ENCODE results near the gene TMEM203.

TMEM203 gene

GRCh38 chr9:137217276-137218211 is 12.1 kb upstream of the TMEM203 start:
- DNase-seq (ENCODE audit: low read depth) = no peak

- no peak for DNase-seq (ENCODE audit: low read depth)
These were observed 10.9 kb upstream of the TMEM203 start for GRCh38 chr9:137216188-137216965.

- DNase-seq (ENCODE audit: low read depth) = no peak
These were observed 9.9 kb upstream of the TMEM203 start for GRCh38 chr9:137215196-137215986.

GRCh38 chr9:137214620-137215019 is 9.2 kb upstream of the TMEM203 start:
- no peak for DNase-seq (ENCODE audit: low read depth)

GRCh38 chr9:137213160-137214060 is 8.0 kb upstream of the TMEM203 start:
- DNase-seq (ENCODE audit: low read depth) = no peak

- no peak for DNase-seq (ENCODE audit: low read depth)
These were observed 7.1 kb upstream of the TMEM203 start for GRCh38 chr9:137212520-137212919.

- DNase-seq (ENCODE audit: low read depth) = no peak
These were observed 6.1 kb upstream of the TMEM203 start for GRCh38 chr9:137211532-137211931.

- DNase-seq (ENCODE audit: low read depth) = no peak
These were observed 1.2 kb upstream of the TMEM203 start for GRCh38 chr9:137206602-137207001.

GRCh38 chr9:137204731-137205125 is 720 bp downstream of the TMEM203 start:
- DNase-seq (ENCODE audit: low read depth) = no peak

GRCh38 chr9:137202966-137203365 is 2.5 kb downstream of the TMEM203 start:
- DNase-seq (ENCODE audit: low read depth) = no peak

- DNase-seq (ENCODE audit: low read depth) = no peak
These were observed 4.1 kb downstream of the TMEM203 start for GRCh38 chr9:137201205-137201868.

GRCh38 chr9:137200311-137201204 is 4.9 kb downstream of the TMEM203 start, which contains the start of gene TPRN:
Gene TPRN, minus strand, starts transcription at chr9:137200741. Its CDS starts 30 bp downstream, at chr9:137200711.
- peak; percentile 98 for DNase-seq (ENCODE audit: low read depth)

GRCh38 chr9:137199411-137200121 is 5.9 kb downstream of the TMEM203 start:
- DNase-seq (ENCODE audit: low read depth) = no peak

- no peak for DNase-seq (ENCODE audit: low read depth)
These were observed 6.6 kb downstream of the TMEM203 start for GRCh38 chr9:137198902-137199283.

- no peak for DNase-seq (ENCODE audit: low read depth)
These were observed 7.2 kb downstream of the TMEM203 start for GRCh38 chr9:137198051-137198901.

- DNase-seq (ENCODE audit: low read depth) = no peak
These were observed 9.8 kb downstream of the TMEM203 start for GRCh38 chr9:137195525-137196220.

- no peak for DNase-seq (ENCODE audit: low read depth)
These were observed 10.5 kb downstream of the TMEM203 start for GRCh38 chr9:137194909-137195308.

Data from stimulated activated CD4-positive, alpha-beta T cell treated with anti-CD3 and anti-CD28 coated beads, Interleukin-2, amount 100 ng/mL, for 4 hours (primary cell).